GM19372 (cell line): ENCODE measurements around the gene IL11RA.

Experiments used
- ATAC-seq: cut with Tn5 transposase; IDR thresholded peaks from one replicate; pipeline ENCODE4 v1.9.1; 2021; ENCODE audit warnings: mild to moderate bottlenecking, low read depth, moderate library complexity; ENCODE audit not compliant: unreplicated experiment

The IL11RA gene

DNA sequence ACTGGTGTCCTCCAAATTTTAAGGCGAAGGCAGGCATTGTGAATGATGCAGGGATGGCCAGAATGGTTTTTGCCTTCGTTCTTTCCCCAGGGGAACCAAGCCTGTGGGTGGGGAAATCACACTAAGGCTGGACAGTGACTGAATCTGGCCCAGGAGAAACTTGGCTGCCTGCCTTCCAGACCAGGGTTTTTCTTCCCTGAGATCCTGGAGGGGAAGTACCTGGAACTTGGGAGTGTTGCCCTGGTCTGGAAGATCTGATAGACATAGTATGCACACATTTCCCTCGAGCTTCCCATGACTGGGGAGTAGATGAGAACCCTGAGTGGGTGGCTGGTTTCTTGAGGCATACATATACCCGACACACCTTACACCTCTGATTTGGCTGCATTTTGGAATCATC, 664 bp upstream of the IL11RA start:
- no peak for ATAC-seq

- no peak for ATAC-seq
These were observed 616 bp downstream of the IL11RA start for GRCh38 chr9:34652602-34653000.

- ATAC-seq, result no peak
These were observed 1.4 kb downstream of the IL11RA start for GRCh38 chr9:34653151-34654072.

GRCh38 chr9:34654323-34655051, 2.5 kb downstream of the IL11RA start:
- no peak for ATAC-seq

- no peak for ATAC-seq
These were observed 3.4 kb downstream of the IL11RA start for GRCh38 chr9:34655394-34655793.

GRCh38 chr9:34656992-34657391, 5.0 kb downstream of the IL11RA start:
- no peak for ATAC-seq

- ATAC-seq, result no peak
These were observed 6.5 kb downstream of the IL11RA start for GRCh38 chr9:34658461-34658860.

DNA sequence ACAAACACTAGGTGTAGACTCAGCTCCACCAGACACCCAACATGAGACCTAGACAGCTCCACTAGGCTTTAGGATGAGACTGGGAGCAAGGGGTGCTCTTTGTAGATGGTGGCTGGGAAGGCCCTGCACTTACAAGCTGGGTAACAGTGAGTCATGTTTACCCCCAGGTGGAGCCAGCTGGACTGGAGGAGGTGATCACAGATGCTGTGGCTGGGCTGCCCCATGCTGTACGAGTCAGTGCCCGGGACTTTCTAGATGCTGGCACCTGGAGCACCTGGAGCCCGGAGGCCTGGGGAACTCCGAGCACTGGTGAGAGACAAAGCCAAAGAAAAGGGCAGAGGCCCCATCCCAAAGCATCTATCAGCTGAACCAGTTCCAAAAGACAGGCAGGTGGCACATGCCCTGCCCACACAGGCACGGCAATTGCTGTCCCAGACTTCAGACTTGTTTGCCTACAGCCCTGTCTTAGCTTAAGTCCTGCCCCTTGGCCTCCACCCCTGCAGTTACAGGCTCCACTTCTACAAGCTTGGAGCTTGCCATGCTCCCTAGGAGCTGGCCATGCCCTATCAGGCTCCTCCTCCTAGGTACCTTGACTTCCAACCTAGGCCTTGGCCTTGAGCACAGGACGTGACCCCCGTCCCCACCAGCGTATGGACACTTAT, 7.7 kb downstream of the IL11RA start:
- no peak for ATAC-seq

GRCh38 chr9:34662526-34663302, 10.7 kb downstream of the IL11RA start, which contains the start of gene CCL27:
TSS of gene CCL27 (minus strand) at chr9:34662657. CDS start at chr9:34662633, 24 bp downstream.
- ATAC-seq, result no peak

DNA sequence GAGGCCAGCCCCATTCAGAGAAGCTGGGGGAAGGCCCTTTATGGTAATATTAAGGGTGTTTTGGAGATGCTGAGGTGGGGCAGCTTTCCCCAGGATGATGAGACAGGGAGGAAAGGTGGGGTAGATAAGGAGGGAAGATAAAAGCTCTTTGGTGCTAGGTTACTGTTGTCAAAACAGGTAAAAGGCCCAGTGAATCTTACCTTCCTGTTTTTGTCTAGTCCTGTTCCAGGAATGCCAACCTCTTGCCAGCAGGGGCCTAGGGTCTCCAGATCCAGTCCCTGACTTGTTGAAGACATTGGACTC, 11.3 kb downstream of the IL11RA start:
- ATAC-seq, result no peak

GRCh38 chr9:34664281-34665066, 12.5 kb downstream of the IL11RA start:
- peak; percentile 52 for ATAC-seq

DNA sequence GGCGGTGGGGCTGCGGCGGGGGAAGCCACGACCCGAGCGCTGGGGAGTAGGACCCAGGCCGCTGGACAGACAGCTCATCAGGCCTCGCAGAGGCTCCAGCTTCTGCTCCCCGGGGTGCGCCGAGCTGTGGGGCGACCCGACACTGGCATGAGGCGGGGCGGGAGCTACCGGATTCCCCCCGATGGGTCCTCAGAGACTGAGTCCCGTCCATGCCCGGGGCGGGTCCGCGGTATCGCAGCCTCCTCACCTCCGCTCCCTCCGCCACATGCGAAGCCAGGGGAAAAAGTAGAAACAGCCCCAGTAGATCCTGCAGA, 13.0 kb downstream of the IL11RA start:
- ATAC-seq, result peak; percentile 5

GRCh38 chr9:34665381-34666250, 13.6 kb downstream of the IL11RA start:
- peak; percentile 73 for ATAC-seq

GRCh38 chr9:34669809-34670562, 18.0 kb downstream of the IL11RA start:
- no peak for ATAC-seq

- ATAC-seq, result no peak
These were observed 19.3 kb downstream of the IL11RA start for GRCh38 chr9:34671307-34671706.

GRCh38 chr9:34674440-34674839, 22.5 kb downstream of the IL11RA start:
- ATAC-seq, result no peak

DNA sequence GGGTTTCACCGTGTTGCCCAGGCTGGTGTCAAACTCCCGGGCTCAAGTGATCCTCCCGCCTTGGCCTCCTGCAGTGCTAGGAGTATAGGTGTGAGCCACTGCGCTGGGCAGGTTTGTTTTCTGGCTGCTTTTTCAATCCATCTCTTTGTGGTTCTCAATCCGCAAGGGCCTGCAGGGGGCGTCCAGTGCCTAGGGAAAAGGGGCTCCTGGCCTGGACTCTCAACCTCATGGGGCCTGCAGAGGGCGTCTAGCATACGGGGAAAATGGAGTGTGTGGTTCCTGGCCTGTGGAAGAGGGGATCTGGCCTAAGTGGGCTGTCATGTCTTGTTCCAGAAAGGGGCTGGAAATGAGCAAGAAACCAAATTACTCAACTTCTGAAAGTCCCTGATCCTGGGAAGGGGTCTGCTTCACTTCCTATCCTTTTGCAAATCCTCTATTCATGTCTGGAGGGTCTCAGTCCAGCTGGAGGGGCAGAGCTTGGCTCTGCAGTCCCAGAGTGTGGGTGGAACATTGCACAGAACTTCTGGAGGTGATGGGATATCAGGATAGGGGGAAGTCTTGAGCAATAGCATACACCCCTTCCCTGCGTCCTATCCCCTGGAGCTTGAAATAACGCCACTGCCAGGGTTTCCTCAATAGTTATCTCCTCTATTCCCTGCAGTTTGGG, 23.2 kb downstream of the IL11RA start:
- ATAC-seq, result no peak

DNA sequence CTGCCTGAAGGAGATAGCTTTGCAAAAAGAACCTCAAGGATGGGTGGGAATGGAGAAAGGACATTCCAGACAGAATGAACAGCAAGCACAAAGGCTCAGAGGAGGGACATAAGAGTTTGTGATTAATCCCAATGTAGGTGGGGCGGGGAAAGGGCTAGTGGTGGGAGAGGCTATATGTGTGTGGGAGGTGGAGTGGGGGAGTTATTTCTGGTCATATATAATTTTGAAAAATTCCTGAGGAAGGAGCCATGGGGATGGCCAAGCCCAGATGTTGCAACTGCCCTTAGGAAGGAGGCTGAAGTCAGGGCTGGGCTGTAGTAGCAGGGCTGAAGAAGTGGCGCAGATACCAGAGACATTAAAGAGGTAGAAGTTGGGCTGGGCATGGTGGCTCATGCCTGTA, 23.9 kb downstream of the IL11RA start:
- ATAC-seq, result no peak
